Measurements from ENCODE around the gene ASIC2. TPM values are rescaled to one million over a fixed set of nuclear protein-coding genes. Genes with fewer than 3 reads are reported as not detected.

ASIC2 gene
- total RNA-seq, 1 experiment from 2014 or later, result 0.11 TPM

GRCh38 chr17:33241390-33241789, 51.7 kb downstream of the ASIC2 start:
- DNase-seq (no peak), ATAC-seq (no peak)
- intact Hi-C loops (cut with micrococcal nuclease), result no loop called here
- H3K4me3 ChIP-seq (ENCODE audit: low read length), result no peak overlapping the region
- ChIA-PET POLR2A (ENCODE audit: unreplicated experiment) (no interaction called here), CTCF (no interaction called here)
- no peaks in the 10 kb centered on the region for H3K79me2 ChIP-seq (ENCODE audit: low read length)
- H3K9me2 ChIP-seq (replicated peaks; ENCODE audit: low read length), result no peaks in the 10 kb centered on the region
- no TSS peak for BruUV-seq (replicated peaks)
- no peaks in the 10 kb centered on the region for H3K9me3 ChIP-seq (ENCODE audit: low read length)
- no peak overlapping the region for H3K4me2 ChIP-seq (ENCODE audit: low read length)
- H3K4me1 ChIP-seq (ENCODE audit: insufficient read depth, low read length), result no peaks in the 10 kb centered on the region; the same call in 1 of the 2 replicates
- no peaks in the 10 kb centered on the region for H3F3A ChIP-seq (ENCODE audit: low read length, unreplicated experiment)
- H2AFZ ChIP-seq (ENCODE audit: low read length), result no peak overlapping the region
- no peak overlapping the region for H3K9ac ChIP-seq (ENCODE audit: low read length)
- H4K20me1 ChIP-seq (ENCODE audit: low read length), result no peaks in the 10 kb centered on the region
- H3K27ac ChIP-seq (ENCODE audit: low read length), result no peak overlapping the region
- no peaks in the 10 kb centered on the region for H3K36me3 ChIP-seq (ENCODE audit: low read depth, low read length)
- TF ChIP-seq EZH2 (IDR thresholded peaks at IDR 0.05; ENCODE audit: low read length, unreplicated experiment) (no peak), CTCF (conservative IDR thresholded peaks at IDR 0.05; ENCODE audit: low read depth, low read length) (no peak), EZH2phosphoT487 (IDR thresholded peaks at IDR 0.05; ENCODE audit: borderline replicate concordance, low read length) (no peak)
- no peaks in the 10 kb centered on the region for H3K27me3 ChIP-seq (ENCODE audit: low read length)

- Histone ChIP-seq H3K9me2 (replicated peaks; ENCODE audit: low read length) (no peaks in the 10 kb centered on the region), H3K27me3 (ENCODE audit: low read length) (no peaks in the 10 kb centered on the region), H3K27ac (ENCODE audit: low read length) (no peak overlapping the region), H3K4me3 (ENCODE audit: low read length) (no peak overlapping the region), H3K79me2 (ENCODE audit: low read length) (no peaks in the 10 kb centered on the region), H3F3A (ENCODE audit: low read length, unreplicated experiment) (no peaks in the 10 kb centered on the region), H3K9me3 (ENCODE audit: low read length) (no peaks in the 10 kb centered on the region), H3K9ac (ENCODE audit: low read length) (no peak overlapping the region), H3K36me3 (ENCODE audit: low read depth, low read length) (no peaks in the 10 kb centered on the region), H3K4me1 (ENCODE audit: insufficient read depth, low read length) (peaks cover 4% of the 10 kb centered on the region), H3K4me2 (ENCODE audit: low read length) (no peak overlapping the region), H2AFZ (ENCODE audit: low read length) (no peak overlapping the region), H4K20me1 (ENCODE audit: low read length) (no peaks in the 10 kb centered on the region)
- CTCF ChIA-PET, result no interaction called here
- no peak for TF ChIP-seq EZH2phosphoT487 (IDR thresholded peaks at IDR 0.05; ENCODE audit: borderline replicate concordance, low read length)
- POLR2A ChIA-PET (ENCODE audit: unreplicated experiment), result no interaction called here
- no peak for ATAC-seq
- intact Hi-C loops (cut with micrococcal nuclease), result no loop called here
- no TSS peak for BruUV-seq (replicated peaks)
- no peak for DNase-seq
Observed at GRCh38 chr17:33240362-33240761, 52.7 kb downstream of the ASIC2 start.

- CTCF ChIA-PET, result no interaction called here
- H3K9ac ChIP-seq (ENCODE audit: low read length), result no peak overlapping the region
- intact Hi-C loops (cut with micrococcal nuclease), result no loop called here
Observed at GRCh38 chr17:33239702-33240101, 53.4 kb downstream of the ASIC2 start.

More at GRCh38 chr17:33239702-33240101, 53.4 kb downstream of the ASIC2 start:
- no peak overlapping the region for H3K4me3 ChIP-seq (ENCODE audit: low read length)
- no peaks in the 10 kb centered on the region for H3K36me3 ChIP-seq (ENCODE audit: low read depth, low read length)
- no peaks in the 10 kb centered on the region for H3K79me2 ChIP-seq (ENCODE audit: low read length)
- H3F3A ChIP-seq (ENCODE audit: low read length, unreplicated experiment), result no peaks in the 10 kb centered on the region
- no peaks in the 10 kb centered on the region for H3K9me3 ChIP-seq (ENCODE audit: low read length)
- no peak overlapping the region for H2AFZ ChIP-seq (ENCODE audit: low read length)
- no peaks in the 10 kb centered on the region for H3K27me3 ChIP-seq (ENCODE audit: low read length)
- POLR2A ChIA-PET (ENCODE audit: unreplicated experiment), result no interaction called here
- no peaks in the 10 kb centered on the region for H4K20me1 ChIP-seq (ENCODE audit: low read length)
- ATAC-seq (no peak), DNase-seq (no peak)
- no peaks in the 10 kb centered on the region for H3K9me2 ChIP-seq (replicated peaks; ENCODE audit: low read length)
- H3K4me2 ChIP-seq (ENCODE audit: low read length), result no peak overlapping the region
- TF ChIP-seq EZH2phosphoT487 (IDR thresholded peaks at IDR 0.05; ENCODE audit: borderline replicate concordance, low read length), result no peak
- TF ChIP-seq EZH2 (IDR thresholded peaks at IDR 0.05; ENCODE audit: low read length, unreplicated experiment), result no peak
- TF ChIP-seq CTCF (conservative IDR thresholded peaks at IDR 0.05; ENCODE audit: low read depth, low read length), result no peak
- H3K4me1 ChIP-seq (ENCODE audit: insufficient read depth, low read length), result peaks cover 9% of the 10 kb centered on the region
- no peak overlapping the region for H3K27ac ChIP-seq (ENCODE audit: low read length)
- no TSS peak for BruUV-seq (replicated peaks)
